SK-N-SH (cell line): ENCODE data around the gene PHTF1. TPM values are rescaled to one million over a fixed set of nuclear protein-coding genes. Genes with fewer than 3 reads are reported as not detected.
A peak's percentile ranks its signal among the peaks of the same experiment; 100 is the strongest.

ENCODE experiments used
- CTCF ChIA-PET: fragments of 300-600, 350-600 bp; formaldehyde crosslinking; extraction: SDS; loops from one replicate; lab custom pipeline; 2021; lab: Yijun Ruan, JAX
- POLR2A ChIA-PET: fragments of 350-600 bp; sonication (Branson Sonifier 250); formaldehyde crosslinking; extraction: SDS; loops from one replicate; lab custom pipeline; 2020; ENCODE audit warnings: antibody characterized with exemption, inconsistent platforms; lab: Yijun Ruan, JAX
- DNase-seq: peaks from one replicate; pipeline ENCODE4 v3.0.0; 2012
- H2AFZ ChIP-seq: fragments of 200-600 bp; sonication (generic); 2 replicates; pipeline ENCODE4 v1.8.1; 2016; ENCODE audit warnings: antibody characterized with exemption, mild to moderate bottlenecking, low read depth
- H3F3A ChIP-seq: fragments of 200-600 bp; sonication (generic); replicated peaks from 2 replicates; pipeline ENCODE3; 2016; ENCODE audit warnings: antibody characterized with exemption, mild to moderate bottlenecking; ENCODE audit not compliant: insufficient read depth
- H3K27ac ChIP-seq, 2 experiments: fragments of 200-500 bp in 1 of 2; fragments of 200-600 bp in 1 of 2; sonication (Bioruptor generic) in 1 of 2; sonication (generic), shearing (Covaris generic) in 1 of 2; 2 replicates each; pipeline versions ENCODE4 v1.5.1 to v1.6.1; 2014 to 2016; ENCODE audit warnings: low read depth in 2 of 2, inconsistent platforms in 1 of 2, low read length in 1 of 2, mild to moderate bottlenecking in 1 of 2, mixed read lengths in 1 of 2
- H3K27me3 ChIP-seq: fragments of 200-600 bp; sonication (generic), shearing (Covaris generic); 2 replicates; pipeline ENCODE4 v1.6.1; 2016; ENCODE audit warnings: mixed run types; ENCODE audit not compliant: insufficient read depth
- H3K36me3 ChIP-seq, 2 experiments: fragments of 200-500 bp in 1 of 2; fragments of 200-600 bp in 1 of 2; sonication (Bioruptor generic) in 1 of 2; sonication (generic) in 1 of 2; replicated peaks in 1 of 2; 2 replicates each; pipeline versions ENCODE3 to v1.5.1; 2014 to 2016; ENCODE audit warnings: low read length in 1 of 2, mild to moderate bottlenecking in 1 of 2; ENCODE audit not compliant: insufficient read depth in 2 of 2, control insufficient read depth in 1 of 2
- H3K4me1 ChIP-seq, 2 experiments: fragments of 200-500 bp in 1 of 2; fragments of 200-600 bp in 1 of 2; sonication (Bioruptor generic) in 1 of 2; sonication (generic), shearing (Covaris generic) in 1 of 2; 2 replicates each; pipeline versions ENCODE4 v1.5.1 to v1.6.1; 2014 to 2016; ENCODE audit warnings: low read depth in 1 of 2, low read length in 1 of 2, mixed run types in 1 of 2; ENCODE audit not compliant: insufficient read depth in 2 of 2, control insufficient read depth in 1 of 2
- H3K4me2 ChIP-seq: fragments of 200-600 bp; sonication (generic), shearing (Covaris generic); 2 replicates; pipeline ENCODE4 v1.6.1; 2017; ENCODE audit warnings: mixed run types
- H3K4me3 ChIP-seq, 2 experiments: fragments of 200-500 bp in 1 of 2; fragments of 200-600 bp in 1 of 2; sonication (Bioruptor generic) in 1 of 2; sonication (generic), shearing (Covaris generic) in 1 of 2; 2 replicates each; pipeline versions ENCODE4 v1.5.1 to v1.8.1; 2014 to 2016; ENCODE audit warnings: low read depth in 2 of 2, inconsistent platforms in 1 of 2, low read length in 1 of 2, mild to moderate bottlenecking in 1 of 2, mixed read lengths in 1 of 2, moderate library complexity in 1 of 2
- H3K79me2 ChIP-seq: fragments of 200-600 bp; sonication (generic); 2 replicates; pipeline ENCODE4 v1.8.1; 2017; ENCODE audit warnings: mild to moderate bottlenecking; ENCODE audit not compliant: insufficient read depth
- H3K9ac ChIP-seq: fragments of 200-600 bp; sonication (generic); 2 replicates; pipeline ENCODE4 v1.6.1; 2017; ENCODE audit warnings: mixed run types
- H3K9me2 ChIP-seq: fragments of 200-600 bp; sonication (generic); 2 replicates; pipeline ENCODE4 v1.6.1; 2017; ENCODE audit warnings: mixed run types
- H3K9me3 ChIP-seq: fragments of 200-600 bp; sonication (generic); 2 replicates; pipeline ENCODE4 v1.6.1; 2017; ENCODE audit warnings: mixed run types, mild to moderate bottlenecking, moderate library complexity
- H4K20me1 ChIP-seq: fragments of 200-600 bp; sonication (generic); 2 replicates; pipeline ENCODE4 v1.6.1; 2017; ENCODE audit warnings: mild to moderate bottlenecking, mixed run types; ENCODE audit not compliant: insufficient read depth
- CTCF ChIP-seq: fragments of 200-600 bp; sonication (generic); IDR thresholded peaks from 2 replicates; pipeline ENCODE4 v1.6.1; 2017; ENCODE audit warnings: antibody characterized with exemption, mild to moderate bottlenecking, moderate library complexity
- ELF1 ChIP-seq: IDR thresholded peaks from 2 replicates; pipeline ENCODE4 v1.4.0; 2012
- FOXJ3 ChIP-seq: sonication (generic); formaldehyde crosslinking; IDR thresholded peaks from 2 replicates; pipeline ENCODE4 v1.5.1; 2020; ENCODE audit warnings: mild to moderate bottlenecking, missing genetic modification reagents
- GABPA ChIP-seq: IDR thresholded peaks from 2 replicates; pipeline ENCODE4 v1.4.0; 2012; ENCODE audit warnings: low read depth, mild to moderate bottlenecking
- JUND ChIP-seq: IDR thresholded peaks from 2 replicates; pipeline ENCODE4 v1.4.0; 2012
- MEF2A ChIP-seq: IDR thresholded peaks from 2 replicates; pipeline ENCODE4 v1.4.0; 2012; ENCODE audit warnings: low read depth, borderline replicate concordance
- NFIC ChIP-seq: IDR thresholded peaks from 2 replicates; pipeline ENCODE4 v1.4.0; 2012; ENCODE audit warnings: borderline replicate concordance
- PBX3 ChIP-seq: IDR thresholded peaks from 2 replicates; pipeline ENCODE4; 2012
- POLR2AphosphoS5 ChIP-seq: IDR thresholded peaks from 2 replicates; pipeline ENCODE4 v1.6.1; 2012; ENCODE audit warnings: low read depth, low read length
- RXRA ChIP-seq: IDR thresholded peaks from 2 replicates; pipeline ENCODE4 v1.4.0; 2012; ENCODE audit warnings: low read depth, mild to moderate bottlenecking, borderline replicate concordance
- SIN3A ChIP-seq: IDR thresholded peaks from 2 replicates; pipeline ENCODE4 v1.6.1; 2012; ENCODE audit warnings: low read depth, mild to moderate bottlenecking, low read length, moderate library complexity, borderline replicate concordance
- TEAD4 ChIP-seq: IDR thresholded peaks from 2 replicates; pipeline ENCODE4 v1.4.0; 2012; ENCODE audit warnings: mild to moderate bottlenecking, borderline replicate concordance; ENCODE audit not compliant: insufficient read depth
- WGBS: methylation state at CpG from one replicate; pipeline ENCODE4 v1.1.6; 2017; ENCODE audit warnings: low lambda C conversion rate; 5-methylcytosine and 5-hydroxymethylcytosine counted together
- polyA plus RNA-seq, 3 experiments: library from polyadenylated mRNA; depleted of rRNA; stranded (reverse); fragments of >200 nt; gene quantifications; 2 replicates each; pipeline ENCODE4 v1.2.3, GENCODE V29; 2012

PHTF1 gene
- polyA plus RNA-seq, 1 of the 3 experiments (the other 2 are of a cell fraction), result 10.8 TPM

- Histone ChIP-seq H4K20me1 (no peaks in the 10 kb centered on the region), H3K4me1 (0 out of 4 replicates have a peak, but pooled peaks cover 0 to 7% of the 10 kb centered on the region in 2 experiments), H3K9ac (no peak overlapping the region), H2AFZ (0 out of 2 replicates have a peak overlapping the region, but pooled peaks have one; percentile 7), H3K9me3 (no peaks in the 10 kb centered on the region), H3K36me3 (peaks cover 40 to 42% of the 10 kb centered on the region in 2 experiments), H3K4me2 (no peak overlapping the region; the same call in 1 of the 2 replicates), H3K27ac (peak overlapping the region in 1 of 2 experiments; percentile 34; a peak in 1 of 4 replicates), H3K27me3 (no peaks in the 10 kb centered on the region), H3F3A (peaks cover 19% of the 10 kb centered on the region), H3K9me2 (no peaks in the 10 kb centered on the region), H3K4me3 (no peak overlapping the region), H3K79me2 (peaks cover 90% of the 10 kb centered on the region)
- TF ChIP-seq RXRA (no peak), JUND (no peak), PBX3 (no peak), FOXJ3 (CRISPR knock-in tag) (no peak), TEAD4 (no peak)
- POLR2A ChIA-PET, result no interaction called here
- CTCF ChIA-PET, result interaction anchor here (1.2 kb wide), 1 partner anchor 8 kb away, joined by 3 read pairs; no protein-coding TSS in a partner anchor
- no peak for DNase-seq
- 95% methylated on average over 5 of the region's 5 CpGs for WGBS
Measured at GRCh38 chr1:113792471-113792870, 33.2 kb upstream of the PHTF1 start.

- H3K9me3 ChIP-seq, result no peaks in the 10 kb centered on the region
- no peak for TF ChIP-seq CTCF
- TF ChIP-seq NFIC, result no peak
- TF ChIP-seq ELF1, result no peak
- no peak for TF ChIP-seq POLR2AphosphoS5
- no peak for TF ChIP-seq MEF2A
- TF ChIP-seq PBX3, result no peak
- no peak for TF ChIP-seq GABPA
- no peak for TF ChIP-seq SIN3A
- no peak overlapping the region for H3K9ac ChIP-seq
- peaks cover 11% of the 10 kb centered on the region; the same call in 1 of the 2 replicates for H4K20me1 ChIP-seq
- ChIA-PET CTCF (interaction anchor here (1.0 to 1.1 kb wide), 2 partner anchors 8 to 190 kb away, joined by 3 to 4 read pairs; partner anchors contain the start of gene OLFML3), POLR2A (interaction anchor here (1.3 kb wide), 1 partner anchor 24 kb away, joined by 4 read pairs; the partner anchor contains the start of gene RSBN1)
- no peak for DNase-seq
- 91% methylated on average over 3 of the region's 3 CpGs for WGBS
- no peak overlapping the region for H3K27ac ChIP-seq
- no peak overlapping the region for H2AFZ ChIP-seq
- H3K36me3 ChIP-seq, result peaks cover 13 to 16% of the 10 kb centered on the region in 2 experiments
- H3K4me1 ChIP-seq, result peaks cover 4 to 14% of the 10 kb centered on the region in 2 experiments; a peak in 3 of 4 replicates
- no peak overlapping the region for H3K4me2 ChIP-seq
- H3F3A ChIP-seq, result peaks cover 16% of the 10 kb centered on the region
- no peaks in the 10 kb centered on the region for H3K27me3 ChIP-seq
- no peak overlapping the region for H3K4me3 ChIP-seq
- peaks cover 88% of the 10 kb centered on the region for H3K79me2 ChIP-seq
- H3K9me2 ChIP-seq, result no peaks in the 10 kb centered on the region
Measured at GRCh38 chr1:113788802-113789201, 29.5 kb upstream of the PHTF1 start.
